Smooth muscle cell (in vitro differentiated cells): ENCODE results near the gene SLC7A8. TPM values are rescaled to one million over a fixed set of nuclear protein-coding genes. Genes with fewer than 3 reads are reported as not detected.

Experiments used
- DNase-seq: peaks from one replicate; lab custom pipeline; 2025; ENCODE audit not compliant: unreplicated experiment; lab: John Stamatoyannopoulos, UW
- H2AFZ ChIP-seq: fragments of 200-600 bp; sonication (generic); 2 replicates; pipeline ENCODE4 v1.6.0; 2016; ENCODE audit warnings: antibody characterized with exemption, low read depth, mild to moderate bottlenecking
- H3F3A ChIP-seq: fragments of 200-600 bp; sonication (generic); 2 replicates; pipeline ENCODE4 v1.6.0; 2017; ENCODE audit warnings: antibody characterized with exemption, low read depth
- H3K27ac ChIP-seq: fragments of 200-600 bp; sonication (generic); 2 replicates; pipeline ENCODE4 v1.5.1; 2016; ENCODE audit warnings: low read depth, mild to moderate bottlenecking
- H3K27me3 ChIP-seq: fragments of 200-600 bp; sonication (generic); 2 replicates; pipeline ENCODE4 v1.6.1; 2016; ENCODE audit warnings: low read depth, mild to moderate bottlenecking
- H3K36me3 ChIP-seq: fragments of 200-600 bp; sonication (generic); 2 replicates; pipeline ENCODE4 v1.5.1; 2016; ENCODE audit warnings: low read depth
- H3K4me1 ChIP-seq: fragments of 200-600 bp; sonication (generic); 2 replicates; pipeline ENCODE4 v1.5.1; 2016; ENCODE audit warnings: low read depth
- H3K4me2 ChIP-seq: fragments of 200-600 bp; sonication (generic); 2 replicates; pipeline ENCODE4 v1.6.0; 2016; ENCODE audit warnings: mild to moderate bottlenecking
- H3K4me3 ChIP-seq: fragments of 200-600 bp; sonication (generic); 2 replicates; pipeline ENCODE4 v1.5.1; 2016; ENCODE audit warnings: mild to moderate bottlenecking
- H3K79me2 ChIP-seq: fragments of 200-600 bp; sonication (generic); 2 replicates; pipeline ENCODE4 v1.6.0; 2016; ENCODE audit warnings: low read depth, mild to moderate bottlenecking
- H3K9ac ChIP-seq: fragments of 200-600 bp; sonication (generic); 2 replicates; pipeline ENCODE4 v1.6.0; 2016; ENCODE audit warnings: low read depth
- H3K9me3 ChIP-seq: fragments of 200-600 bp; sonication (generic); replicated peaks from 2 replicates; pipeline ENCODE4 v1.5.1; 2016; ENCODE audit warnings: low read depth
- H4K20me1 ChIP-seq: fragments of 200-600 bp; sonication (generic); 2 replicates; pipeline ENCODE4 v1.6.0; 2016; ENCODE audit warnings: low read depth
- CTCF ChIP-seq: fragments of 200-600 bp; sonication (generic); IDR thresholded peaks from 2 replicates; pipeline ENCODE4 v1.5.1; 2017; ENCODE audit warnings: borderline replicate concordance, mild to moderate bottlenecking, antibody characterized with exemption; ENCODE audit not compliant: insufficient read depth, poor library complexity, severe bottlenecking
- WGBS: methylation state at CpG from one replicate; pipeline ENCODE4 v1.1.7; 2016; ENCODE audit warnings: low lambda C conversion rate; 5-methylcytosine and 5-hydroxymethylcytosine counted together
- polyA plus RNA-seq: library from polyadenylated mRNA; unstranded; fragments of >200 nt; fragmentation: Nextera tagmentation; extraction: Ambion mirVana; gene quantifications from 2 replicates; pipeline ENCODE4 v1.2.1, GENCODE V29; 2016
- total RNA-seq: library from RNA; depleted of rRNA; stranded (reverse); fragments of >200 nt; gene quantifications from 2 replicates; pipeline ENCODE4 v1.2.3, GENCODE V29; 2014

The SLC7A8 gene
- total and polyA plus RNA-seq, 2 experiments from 2014 or later = 16.4 to 26.0 TPM

- no peak for TF ChIP-seq CTCF
- Histone ChIP-seq H2AFZ (no peak overlapping the region), H3F3A (peaks cover 8% of the 10 kb centered on the region), H3K27me3 (no peaks in the 10 kb centered on the region), H3K27ac (no peak overlapping the region), H3K79me2 (no peaks in the 10 kb centered on the region), H3K4me2 (no peak overlapping the region), H3K4me3 (no peak overlapping the region), H4K20me1 (no peaks in the 10 kb centered on the region), H3K36me3 (no peaks in the 10 kb centered on the region), H3K9me3 (no peaks in the 10 kb centered on the region), H3K9ac (no peak overlapping the region), H3K4me1 (peaks cover 14% of the 10 kb centered on the region)
- 80% methylated on average over 16 of the region's 16 CpGs for WGBS
- DNase-seq = no peak
Observed at GRCh38 chr14:23119363-23120327, 63.8 kb downstream of the SLC7A8 start.

GRCh38 chr14:23118506-23119362, 64.7 kb downstream of the SLC7A8 start, which contains the start of gene CEBPE:
CEBPE (minus strand) TSS chr14:23119255; CDS start chr14:23119091, 164 bp downstream.
- Histone ChIP-seq H3K9me3 (no peaks in the 10 kb centered on the region), H3K79me2 (no peaks in the 10 kb centered on the region), H3K4me1 (peaks cover 19% of the 10 kb centered on the region), H3K27ac (no peak within 1 kb of the TSS), H3K4me2 (no peak within 1 kb of the TSS), H3K4me3 (no peak within 1 kb of the TSS), H2AFZ (no peak within 1 kb of the TSS), H3K36me3 (no peaks in the 10 kb centered on the region), H4K20me1 (no peaks in the 10 kb centered on the region), H3F3A (peaks cover 8% of the 10 kb centered on the region), H3K27me3 (no peaks in the 10 kb centered on the region), H3K9ac (no peak within 1 kb of the TSS)
- TF ChIP-seq CTCF = no peak
- 95% methylated on average over 18 of the region's 32 CpGs for WGBS
- DNase-seq = no peak

GRCh38 chr14:23117371-23118020, 66.0 kb downstream of the SLC7A8 start:
- no peaks in the 10 kb centered on the region for H3K9me3 ChIP-seq
- no peak for TF ChIP-seq CTCF
- no peak for DNase-seq
- no peaks in the 10 kb centered on the region for H3K27me3 ChIP-seq
- H3K4me1 ChIP-seq = peaks cover 26% of the 10 kb centered on the region
- H3K9ac ChIP-seq = no peak overlapping the region
- peaks cover 8% of the 10 kb centered on the region for H3F3A ChIP-seq
- no peak overlapping the region for H2AFZ ChIP-seq
- no peak overlapping the region for H3K4me3 ChIP-seq
- no peaks in the 10 kb centered on the region for H4K20me1 ChIP-seq
- WGBS = 92% methylated on average over 32 of the region's 32 CpGs
- H3K79me2 ChIP-seq = no peaks in the 10 kb centered on the region
- H3K27ac ChIP-seq = no peak overlapping the region
- no peak overlapping the region for H3K4me2 ChIP-seq
- no peaks in the 10 kb centered on the region for H3K36me3 ChIP-seq
